Astrocyte (in vitro differentiated cells and primary cell): ENCODE measurements around the gene CNN2. TPM values are rescaled to one million over a fixed set of nuclear protein-coding genes. Genes with fewer than 3 reads are reported as not detected.
A peak's percentile ranks its signal among the peaks of the same experiment; 100 is the strongest.

Source experiments
- DNase-seq: peaks from one replicate; pipeline ENCODE4 v3.0.0-alpha.2; 2010; ENCODE audit warnings: low read depth
- FAIRE-seq: peaks from 2 replicates; lab custom pipeline; 2011; peaks lifted over from hg19 to GRCh38; lab: Jason Lieb, UNC
- H2AFZ ChIP-seq: 2 replicates; pipeline ENCODE4 v1.6.0; 2012; ENCODE audit warnings: low read depth, low read length, inconsistent platforms
- H3K27ac ChIP-seq: 2 replicates; pipeline ENCODE4 v1.5.1; 2011; ENCODE audit warnings: low read depth, low read length, inconsistent platforms
- H3K27me3 ChIP-seq: 2 replicates; pipeline ENCODE4 v1.6.0; 2011; ENCODE audit warnings: low read length, inconsistent platforms; ENCODE audit not compliant: insufficient read depth
- H3K36me3 ChIP-seq: 2 replicates; pipeline ENCODE4 v1.5.1; 2011; ENCODE audit warnings: low read length, inconsistent platforms; ENCODE audit not compliant: insufficient read depth
- H3K4me1 ChIP-seq: 2 replicates; pipeline ENCODE4 v1.5.1; 2011; ENCODE audit warnings: low read length, inconsistent platforms; ENCODE audit not compliant: insufficient read depth
- H3K4me2 ChIP-seq: 2 replicates; pipeline ENCODE4 v1.6.0; 2012; ENCODE audit warnings: low read length, inconsistent platforms
- H3K4me3 ChIP-seq: 2 replicates; pipeline ENCODE4 v1.5.1; 2011; ENCODE audit warnings: low read depth, mild to moderate bottlenecking, low read length, inconsistent platforms; ENCODE audit not compliant: insufficient read depth
- H3K79me2 ChIP-seq: 2 replicates; pipeline ENCODE4 v1.6.0; 2012; ENCODE audit warnings: mild to moderate bottlenecking, low read length, inconsistent platforms; ENCODE audit not compliant: insufficient read depth
- H3K9ac ChIP-seq: 2 replicates; pipeline ENCODE4 v1.6.0; 2012; ENCODE audit warnings: mild to moderate bottlenecking, low read length, inconsistent platforms
- H3K9me3 ChIP-seq: 2 replicates; pipeline ENCODE4 v1.5.1; 2012; ENCODE audit warnings: low read depth, mild to moderate bottlenecking, low read length, inconsistent platforms; ENCODE audit not compliant: insufficient read depth
- H4K20me1 ChIP-seq: 2 replicates; pipeline ENCODE4 v1.6.0; 2012; ENCODE audit warnings: low read length, inconsistent platforms; ENCODE audit not compliant: insufficient read depth
- H3K27ac Mint-ChIP-seq: one replicate; pipeline ENCODE4 v1.8.0; 2021; ENCODE audit warnings: mild to moderate bottlenecking, mixed read lengths; ENCODE audit not compliant: unreplicated experiment
- H3K27me3 Mint-ChIP-seq: one replicate; pipeline ENCODE4 v1.8.0; 2021; ENCODE audit warnings: low read depth, mixed read lengths; ENCODE audit not compliant: unreplicated experiment
- H3K36me3 Mint-ChIP-seq: one replicate; pipeline ENCODE4 v1.8.0; 2021; ENCODE audit warnings: low read depth, mixed read lengths; ENCODE audit not compliant: unreplicated experiment
- H3K4me1 Mint-ChIP-seq: one replicate; pipeline ENCODE4 v1.8.0; 2021; ENCODE audit warnings: low read depth, mixed read lengths; ENCODE audit not compliant: unreplicated experiment
- H3K4me3 Mint-ChIP-seq: one replicate; pipeline ENCODE4 v1.8.0; 2021; ENCODE audit warnings: mild to moderate bottlenecking, moderate library complexity, mixed read lengths; ENCODE audit not compliant: unreplicated experiment
- H3K9me3 Mint-ChIP-seq: one replicate; pipeline ENCODE4 v1.8.0; 2021; ENCODE audit warnings: mild to moderate bottlenecking, mixed read lengths; ENCODE audit not compliant: unreplicated experiment
- EZH2 ChIP-seq: IDR thresholded peaks from 2 replicates; pipeline ENCODE4 v1.6.1; 2012; ENCODE audit warnings: mild to moderate bottlenecking, low read length, inconsistent platforms; ENCODE audit not compliant: insufficient read depth
- total RNA-seq: library from RNA; stranded (reverse); gene quantifications from 2 replicates; pipeline ENCODE4 v1.2.1, GENCODE V29; 2021
- TF ChIP-seq, protein P1 (sequence below): IDR thresholded peaks from 2 replicates; pipeline ENCODE4 v1.5.1; 2011; ENCODE audit warnings: low read depth, mild to moderate bottlenecking, inconsistent platforms, low read length, moderate library complexity; ENCODE audit not compliant: insufficient read depth

Gene CNN2
- total RNA-seq, 1 donor from 2014 or later = 819 TPM

GRCh38 chr19:1041272-1041834 is 14.9 kb downstream of the CNN2 start:
- H2AFZ ChIP-seq = no peak overlapping the region
- H3K27me3 Mint-ChIP-seq = no peaks in the 10 kb centered on the region
- H3K36me3 ChIP-seq = peaks cover 14% of the 10 kb centered on the region
- no peak overlapping the region for H3K4me3 ChIP-seq
- no peak for FAIRE-seq
- no peaks in the 10 kb centered on the region for H3K9me3 ChIP-seq
- H3K27ac ChIP-seq = no peak overlapping the region
- TF ChIP-seq, protein P1, sequence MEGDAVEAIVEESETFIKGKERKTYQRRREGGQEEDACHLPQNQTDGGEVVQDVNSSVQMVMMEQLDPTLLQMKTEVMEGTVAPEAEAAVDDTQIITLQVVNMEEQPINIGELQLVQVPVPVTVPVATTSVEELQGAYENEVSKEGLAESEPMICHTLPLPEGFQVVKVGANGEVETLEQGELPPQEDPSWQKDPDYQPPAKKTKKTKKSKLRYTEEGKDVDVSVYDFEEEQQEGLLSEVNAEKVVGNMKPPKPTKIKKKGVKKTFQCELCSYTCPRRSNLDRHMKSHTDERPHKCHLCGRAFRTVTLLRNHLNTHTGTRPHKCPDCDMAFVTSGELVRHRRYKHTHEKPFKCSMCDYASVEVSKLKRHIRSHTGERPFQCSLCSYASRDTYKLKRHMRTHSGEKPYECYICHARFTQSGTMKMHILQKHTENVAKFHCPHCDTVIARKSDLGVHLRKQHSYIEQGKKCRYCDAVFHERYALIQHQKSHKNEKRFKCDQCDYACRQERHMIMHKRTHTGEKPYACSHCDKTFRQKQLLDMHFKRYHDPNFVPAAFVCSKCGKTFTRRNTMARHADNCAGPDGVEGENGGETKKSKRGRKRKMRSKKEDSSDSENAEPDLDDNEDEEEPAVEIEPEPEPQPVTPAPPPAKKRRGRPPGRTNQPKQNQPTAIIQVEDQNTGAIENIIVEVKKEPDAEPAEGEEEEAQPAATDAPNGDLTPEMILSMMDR = no peak
- no peak for TF ChIP-seq EZH2
- H4K20me1 ChIP-seq = peaks cover 36% of the 10 kb centered on the region
- peak overlapping the region; percentile 66 for H3K27ac Mint-ChIP-seq
- H3K36me3 Mint-ChIP-seq = peaks cover 15% of the 10 kb centered on the region
- H3K4me3 Mint-ChIP-seq = peak overlapping the region; percentile 82
- H3K27me3 ChIP-seq = no peaks in the 10 kb centered on the region
- no peaks in the 10 kb centered on the region for H3K79me2 ChIP-seq
- H3K9ac ChIP-seq = no peak overlapping the region
- H3K4me2 ChIP-seq = peak overlapping the region; percentile 87
- no peaks in the 10 kb centered on the region for H3K9me3 Mint-ChIP-seq
- peaks cover 21% of the 10 kb centered on the region for H3K4me1 Mint-ChIP-seq
- peaks cover 33% of the 10 kb centered on the region for H3K4me1 ChIP-seq
- no peak for DNase-seq

GRCh38 chr19:1041835-1042685 is 15.7 kb downstream of the CNN2 start:
- TF ChIP-seq EZH2 = no peak
- TF ChIP-seq, protein P1 = no peak
- no peak overlapping the region for H3K4me2 ChIP-seq
- H3K4me3 ChIP-seq = no peak overlapping the region
- H4K20me1 ChIP-seq = peaks cover 33% of the 10 kb centered on the region
- DNase-seq (no peak), FAIRE-seq (no peak)
- H3K36me3 ChIP-seq = peaks cover 13% of the 10 kb centered on the region
- H3K9me3 Mint-ChIP-seq = no peaks in the 10 kb centered on the region
- no peaks in the 10 kb centered on the region for H3K9me3 ChIP-seq
- peak overlapping the region; percentile 34 for H3K27ac Mint-ChIP-seq
- H3K79me2 ChIP-seq = no peaks in the 10 kb centered on the region
- peak overlapping the region; percentile 82 for H3K4me3 Mint-ChIP-seq
- H3K27me3 ChIP-seq = no peaks in the 10 kb centered on the region
- no peak overlapping the region for H3K27ac ChIP-seq
- no peak overlapping the region for H3K9ac ChIP-seq
- H3K36me3 Mint-ChIP-seq = peaks cover 13% of the 10 kb centered on the region
- H3K4me1 Mint-ChIP-seq = peaks cover 19% of the 10 kb centered on the region
- H3K4me1 ChIP-seq = peaks cover 33% of the 10 kb centered on the region
- no peaks in the 10 kb centered on the region for H3K27me3 Mint-ChIP-seq
- H2AFZ ChIP-seq = no peak overlapping the region
